PC-9 (cell line): ENCODE measurements around the gene AMIGO1.

Experiments used
- EZH2 ChIP-seq: fragments of 200-600 bp; sonication (generic); IDR thresholded peaks from 2 replicates; pipeline ENCODE4 v1.8.0; 2017; ENCODE audit warnings: antibody characterized with exemption, low read depth
- TF ChIP-seq, protein P1 (sequence below): fragments of 200-600 bp; sonication (generic); conservative IDR thresholded peaks from 2 replicates; pipeline ENCODE4 v1.6.1; 2017; ENCODE audit warnings: mixed run types, antibody characterized with exemption, mild to moderate bottlenecking, moderate library complexity

DNA sequence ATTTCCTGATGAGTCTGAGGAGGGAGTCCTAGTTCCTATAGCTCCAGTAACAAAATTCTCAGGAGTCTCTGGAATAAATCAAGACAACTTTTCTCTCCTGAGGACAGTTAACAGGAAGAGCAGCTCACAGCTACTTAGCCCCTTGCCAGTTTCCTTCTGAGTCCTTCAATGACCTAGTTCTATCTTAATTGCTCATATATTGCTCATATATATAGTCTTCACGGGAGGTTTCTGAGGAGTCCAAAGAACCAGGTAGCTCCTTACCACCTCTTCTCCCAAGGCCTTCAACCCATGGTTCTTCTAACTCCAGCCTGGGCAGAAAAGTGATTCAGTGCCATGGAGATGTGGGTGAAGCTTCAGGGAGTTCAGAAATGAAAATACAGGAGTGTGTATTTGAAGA is 4.6 kb downstream of the AMIGO1 start:
- TF ChIP-seq, protein P1, sequence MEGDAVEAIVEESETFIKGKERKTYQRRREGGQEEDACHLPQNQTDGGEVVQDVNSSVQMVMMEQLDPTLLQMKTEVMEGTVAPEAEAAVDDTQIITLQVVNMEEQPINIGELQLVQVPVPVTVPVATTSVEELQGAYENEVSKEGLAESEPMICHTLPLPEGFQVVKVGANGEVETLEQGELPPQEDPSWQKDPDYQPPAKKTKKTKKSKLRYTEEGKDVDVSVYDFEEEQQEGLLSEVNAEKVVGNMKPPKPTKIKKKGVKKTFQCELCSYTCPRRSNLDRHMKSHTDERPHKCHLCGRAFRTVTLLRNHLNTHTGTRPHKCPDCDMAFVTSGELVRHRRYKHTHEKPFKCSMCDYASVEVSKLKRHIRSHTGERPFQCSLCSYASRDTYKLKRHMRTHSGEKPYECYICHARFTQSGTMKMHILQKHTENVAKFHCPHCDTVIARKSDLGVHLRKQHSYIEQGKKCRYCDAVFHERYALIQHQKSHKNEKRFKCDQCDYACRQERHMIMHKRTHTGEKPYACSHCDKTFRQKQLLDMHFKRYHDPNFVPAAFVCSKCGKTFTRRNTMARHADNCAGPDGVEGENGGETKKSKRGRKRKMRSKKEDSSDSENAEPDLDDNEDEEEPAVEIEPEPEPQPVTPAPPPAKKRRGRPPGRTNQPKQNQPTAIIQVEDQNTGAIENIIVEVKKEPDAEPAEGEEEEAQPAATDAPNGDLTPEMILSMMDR, result no peak
- no peak for TF ChIP-seq EZH2
